ENCODE measurements around the gene IFNA14. TPM values are rescaled to one million over a fixed set of nuclear protein-coding genes. Genes with fewer than 3 reads are reported as not detected.
"Not testable (repeated sequence)": the region's sequence is repeated elsewhere in the genome, so short reads cannot be mapped to it uniquely, and the experiment has no call there.

The IFNA14 gene
- total RNA-seq, 4 donors from 2014 or later, result not detected

GRCh38 chr9:21251190-21251589 is 11.4 kb upstream of the IFNA14 start:
- no peak for TF ChIP-seq POLR2A (IDR thresholded peaks at IDR 0.05)
- no peak for TF ChIP-seq EP300 (IDR thresholded peaks at IDR 0.05; ENCODE audit: low read depth)
- TF ChIP-seq POLR2AphosphoS5 (IDR thresholded peaks at IDR 0.05), result no peak
- no peak for TF ChIP-seq CTCF (IDR thresholded peaks at IDR 0.05)
- intact Hi-C loops (cut with DNase I; ENCODE audit: low total_unique reads), result no loop called here
- in situ Hi-C loops (cut with MboI; ENCODE audit: low pct_ligation_motif_present in 1 of 4, low pct_unique_long_range_greater_than_20kb in 1 of 4, low sequenced_read_pairs in 3 of 4), result no loop called here
- no peak for DNase-seq
- Histone ChIP-seq H3K9me3 (no peaks in the 10 kb centered on the region), H3K4me1 (peaks cover 0 to 6% (median 0%) of the 10 kb centered on the region in 4 donors), H3K27me3 (peaks cover 8% of the 10 kb centered on the region), H3K27ac (no peak overlapping the region), H3K36me3 (no peaks in the 10 kb centered on the region), H3K4me3 (no peak overlapping the region)
- WGBS, 2 donors (ENCODE audit: low coverage in 1 of 2), result 13% methylated on average over 1 of the region's 1 CpG; no CpG with 5 or more reads in 1 of the 2 donors

- intact Hi-C loops (cut with DNase I; ENCODE audit: low total_unique reads), result no loop called here
- Histone ChIP-seq H3K27me3 (no peaks in the 10 kb centered on the region), H3K27ac (no peak overlapping the region), H3K4me3 (no peak overlapping the region), H3K9me3 (no peaks in the 10 kb centered on the region), H3K4me1 (no peaks in the 10 kb centered on the region), H3K36me3 (no peaks in the 10 kb centered on the region)
- 35 to 45% methylated on average over 2 of the region's 2 CpGs for WGBS, 2 donors (ENCODE audit: low coverage in 1 of 2)
- in situ Hi-C loops (cut with MboI; ENCODE audit: low pct_ligation_motif_present in 1 of 4, low pct_unique_long_range_greater_than_20kb in 1 of 4, low sequenced_read_pairs in 3 of 4), result loop anchor here in 2 of 4 donors (25.0 kb wide), 1 partner anchor 542 kb away; no protein-coding TSS in a partner anchor
- no peak for TF ChIP-seq POLR2AphosphoS5 (IDR thresholded peaks at IDR 0.05)
- TF ChIP-seq POLR2A (IDR thresholded peaks at IDR 0.05), result no peak
- TF ChIP-seq EP300 (IDR thresholded peaks at IDR 0.05; ENCODE audit: low read depth), result no peak
- no peak for TF ChIP-seq CTCF (IDR thresholded peaks at IDR 0.05)
- no peak for DNase-seq
These were observed 5.0 kb upstream of the IFNA14 start for GRCh38 chr9:21244836-21245235.

- H3K27ac ChIP-seq; H3K4me1 ChIP-seq; DNase-seq; H3K4me3 ChIP-seq; intact Hi-C loops (cut with DNase I; ENCODE audit: low total_unique reads); H3K9me3 ChIP-seq; H3K27me3 ChIP-seq; H3K36me3 ChIP-seq: not testable (repeated sequence)
- in situ Hi-C loops (cut with MboI; ENCODE audit: low pct_ligation_motif_present in 1 of 4, low pct_unique_long_range_greater_than_20kb in 1 of 4, low sequenced_read_pairs in 3 of 4), result loop anchor here in 2 of 4 donors (25.0 kb wide), 1 partner anchor 551 kb away; no protein-coding TSS in a partner anchor
- WGBS, 2 donors (ENCODE audit: low coverage in 1 of 2), result 0 to 18% methylated on average over 1 of the region's 1 CpG
These were observed 3.5 kb downstream of the IFNA14 start for GRCh38 chr9:21236360-21236714.

GRCh38 chr9:21235468-21236359 is 4.1 kb downstream of the IFNA14 start:
- H3K4me3 ChIP-seq, DNase-seq: not testable (repeated sequence)
- WGBS, 2 donors (ENCODE audit: low coverage in 1 of 2), result 16 to 34% methylated on average over 6 to 8 of the region's 8 CpGs

More at GRCh38 chr9:21235468-21236359, 4.1 kb downstream of the IFNA14 start:
- intact Hi-C loops (cut with DNase I; ENCODE audit: low total_unique reads); H3K27ac ChIP-seq; H3K9me3 ChIP-seq; H3K36me3 ChIP-seq; H3K27me3 ChIP-seq; H3K4me1 ChIP-seq: not testable (repeated sequence)
- peak in 4 of 5 experiments; percentile 18 to 32 (median 30) for TF ChIP-seq CTCF (IDR thresholded peaks at IDR 0.05)
- in situ Hi-C loops (cut with MboI; ENCODE audit: low pct_ligation_motif_present in 1 of 4, low pct_unique_long_range_greater_than_20kb in 1 of 4, low sequenced_read_pairs in 3 of 4), result loop anchor here in 2 of 4 donors (25.0 kb wide), 1 partner anchor 552 kb away; no protein-coding TSS in a partner anchor
